ENCODE measurements around the gene MMD.

DNA sequence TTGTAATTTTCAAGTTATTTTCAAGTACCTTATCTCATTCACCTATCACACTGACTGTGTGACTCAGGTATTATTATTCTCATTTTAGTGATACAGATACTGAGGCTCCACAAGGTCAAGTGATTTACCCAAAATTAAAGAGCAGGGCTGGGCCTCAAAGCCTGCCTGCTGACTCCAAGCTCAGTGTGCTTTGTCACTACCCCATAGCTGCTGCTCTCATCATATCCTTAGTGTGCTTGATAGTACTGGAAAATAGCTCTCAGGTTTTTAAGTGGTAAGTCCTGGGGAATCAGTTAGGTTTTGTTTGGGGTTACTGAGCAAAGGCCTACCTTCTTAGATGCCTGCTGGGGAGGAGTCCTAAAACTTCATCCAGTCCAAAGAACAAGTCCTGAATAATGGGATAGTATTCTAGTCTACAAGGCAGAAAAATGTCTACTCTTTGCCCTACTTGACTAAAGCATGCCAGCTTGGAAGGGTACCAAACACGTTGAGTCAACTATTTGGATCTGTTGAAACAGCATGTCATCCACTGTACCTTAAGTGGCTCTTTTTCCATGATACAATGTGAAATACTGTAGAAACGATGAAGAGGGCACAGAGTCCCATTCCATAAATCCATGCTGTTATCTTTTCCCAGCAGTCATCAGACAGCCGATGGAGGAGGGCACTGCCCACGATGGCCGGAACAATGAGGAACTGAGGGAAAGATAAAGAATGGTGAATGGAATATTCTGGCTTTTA, 10.7 kb downstream of the MMD start:
- TF ChIP-seq CTCF (IDR thresholded peaks at IDR 0.05; ENCODE audit: low read length): no peak
- no peak for TF ChIP-seq EZH2 (IDR thresholded peaks at IDR 0.05; ENCODE audit: borderline replicate concordance, low read length)
